ENCODE data around the gene GTF2H3. TPM values are rescaled to one million over a fixed set of nuclear protein-coding genes. Genes with fewer than 3 reads are reported as not detected.

GTF2H3 gene
- total and polyA plus RNA-seq, 2 experiments from 2014 or later: 9.0 to 45.6 TPM

GRCh38 chr12:123656392-123656791 lies 22.8 kb downstream of the GTF2H3 start:
- Histone ChIP-seq H4K20me1 (ENCODE audit: insufficient read depth, poor library complexity, severe bottlenecking) (no peaks in the 10 kb centered on the region), H3K27ac (no peak overlapping the region), H3K4me3 (no peak overlapping the region), H3K9me3 (ENCODE audit: low read depth) (no peaks in the 10 kb centered on the region), H3K36me3 (replicated peaks; ENCODE audit: insufficient read depth, low read depth) (no peaks in the 10 kb centered on the region), H2AFZ (no peak overlapping the region), H3K4me1 (ENCODE audit: insufficient read depth) (no peaks in the 10 kb centered on the region), H3K9me2 (replicated peaks; ENCODE audit: insufficient read depth) (no peaks in the 10 kb centered on the region), H3K27me3 (no peaks in the 10 kb centered on the region), H3K4me2 (no peak overlapping the region), H3K79me2 (no peaks in the 10 kb centered on the region)
- WGBS (ENCODE audit: low lambda C conversion rate, missing lambda C conversion rate): 81% methylated on average over 4 of the region's 4 CpGs
- TF ChIP-seq CTCF (IDR thresholded peaks at IDR 0.05; ENCODE audit: poor library complexity): no peak
- TF ChIP-seq EZH2 (IDR thresholded peaks at IDR 0.05; ENCODE audit: borderline replicate concordance): no peak
- TF ChIP-seq EZH2phosphoT487 (IDR thresholded peaks at IDR 0.05; ENCODE audit: low read depth, severe bottlenecking, unreplicated experiment): no peak
- DNase-seq (ENCODE audit: low spot score): no peak

DNA sequence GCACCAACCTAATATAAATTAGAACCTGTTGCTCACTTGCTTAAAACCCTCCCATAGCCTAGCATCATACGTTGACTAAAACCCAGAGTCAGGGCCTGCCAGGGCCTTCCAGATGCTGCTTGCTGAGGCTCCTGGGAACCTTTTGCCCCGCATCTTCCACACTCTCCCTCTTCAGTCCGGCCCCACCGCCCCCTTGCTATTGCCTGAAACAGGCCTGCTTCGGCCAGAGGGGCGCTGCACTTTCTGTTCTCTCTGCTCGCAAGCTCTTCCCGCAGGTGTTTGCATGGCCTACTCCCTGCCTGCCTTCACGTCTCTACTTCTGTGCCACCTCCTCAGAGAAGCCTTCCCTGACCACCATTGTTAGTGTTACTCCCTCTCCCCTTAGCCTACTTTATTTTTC lies 23.6 kb downstream of the GTF2H3 start:
- Histone ChIP-seq H2AFZ (no peak overlapping the region), H3K79me2 (no peaks in the 10 kb centered on the region), H3K4me1 (ENCODE audit: insufficient read depth) (no peaks in the 10 kb centered on the region), H3K9me2 (replicated peaks; ENCODE audit: insufficient read depth) (no peaks in the 10 kb centered on the region), H3K4me3 (no peak overlapping the region), H4K20me1 (ENCODE audit: insufficient read depth, poor library complexity, severe bottlenecking) (no peaks in the 10 kb centered on the region), H3K4me2 (no peak overlapping the region), H3K9me3 (ENCODE audit: low read depth) (no peaks in the 10 kb centered on the region), H3K27me3 (no peaks in the 10 kb centered on the region), H3K27ac (no peak overlapping the region), H3K36me3 (replicated peaks; ENCODE audit: insufficient read depth, low read depth) (no peaks in the 10 kb centered on the region)
- DNase-seq (ENCODE audit: low spot score): no peak
- no peak for TF ChIP-seq EZH2phosphoT487 (IDR thresholded peaks at IDR 0.05; ENCODE audit: low read depth, severe bottlenecking, unreplicated experiment)
- TF ChIP-seq CTCF (IDR thresholded peaks at IDR 0.05; ENCODE audit: poor library complexity): no peak
- no peak for TF ChIP-seq EZH2 (IDR thresholded peaks at IDR 0.05; ENCODE audit: borderline replicate concordance)
- whole genome bisulfite sequencing (ENCODE audit: low lambda C conversion rate, missing lambda C conversion rate): 90% methylated on average over 9 of the region's 9 CpGs

DNA sequence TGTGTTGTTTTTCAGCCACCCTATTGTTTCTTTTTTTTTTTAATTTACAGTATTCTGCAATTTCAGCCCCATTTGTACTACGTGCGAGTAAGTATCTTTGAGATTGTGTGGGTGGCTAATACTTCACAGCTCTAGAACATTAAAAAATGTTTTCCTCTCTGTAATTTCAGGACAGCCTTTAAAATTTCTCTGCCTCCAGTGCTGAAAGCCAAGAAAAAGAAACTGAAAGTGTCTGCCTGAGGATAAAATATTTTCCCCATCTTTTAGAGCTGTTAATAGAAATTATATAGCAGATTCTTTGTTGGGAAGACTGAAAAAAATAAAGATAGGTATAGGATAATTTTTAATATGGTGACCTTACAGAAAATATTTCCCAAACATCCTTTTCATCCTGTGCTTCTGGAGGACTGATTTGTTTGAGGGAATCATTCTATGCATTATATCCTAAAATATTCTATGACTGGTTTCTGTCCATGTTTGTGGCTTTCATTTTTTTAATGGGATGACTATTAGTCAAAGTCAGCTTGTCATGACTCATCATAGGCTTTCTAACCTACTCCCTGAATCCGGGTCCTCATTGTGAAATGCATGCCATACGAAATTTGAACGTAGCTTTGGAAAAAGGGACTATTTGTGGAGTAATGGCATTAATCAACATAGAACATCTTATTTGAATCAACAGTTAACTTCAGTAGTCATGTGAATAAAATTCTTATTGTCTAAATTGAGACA lies 26.5 kb downstream of the GTF2H3 start:
- TF ChIP-seq CTCF (IDR thresholded peaks at IDR 0.05; ENCODE audit: poor library complexity) (no peak), EZH2phosphoT487 (IDR thresholded peaks at IDR 0.05; ENCODE audit: low read depth, severe bottlenecking, unreplicated experiment) (no peak), EZH2 (IDR thresholded peaks at IDR 0.05; ENCODE audit: borderline replicate concordance) (no peak)
- WGBS (ENCODE audit: low lambda C conversion rate, missing lambda C conversion rate): 88% methylated on average over 5 of the region's 5 CpGs
- Histone ChIP-seq H3K79me2 (no peaks in the 10 kb centered on the region), H4K20me1 (ENCODE audit: insufficient read depth, poor library complexity, severe bottlenecking) (no peaks in the 10 kb centered on the region), H3K4me2 (no peak overlapping the region), H3K36me3 (replicated peaks; ENCODE audit: insufficient read depth, low read depth) (no peaks in the 10 kb centered on the region), H3K9me2 (replicated peaks; ENCODE audit: insufficient read depth) (no peaks in the 10 kb centered on the region), H3K27ac (no peak overlapping the region), H2AFZ (no peak overlapping the region), H3K9me3 (ENCODE audit: low read depth) (no peaks in the 10 kb centered on the region), H3K4me3 (no peak overlapping the region), H3K27me3 (no peaks in the 10 kb centered on the region), H3K4me1 (ENCODE audit: insufficient read depth) (no peaks in the 10 kb centered on the region)
- DNase-seq (ENCODE audit: low spot score): no peak
